ENCODE results near the gene FBXO2.

GRCh38 chr1:11654939-11655808, 945 bp upstream of the FBXO2 start:
- no peak for TF ChIP-seq CTCF (IDR thresholded peaks at IDR 0.05)
- no peak for TF ChIP-seq TCF7L2 (IDR thresholded peaks at IDR 0.05; ENCODE audit: low read depth, low read length)
- no peak for TF ChIP-seq POLR2AphosphoS5 (IDR thresholded peaks at IDR 0.05; ENCODE audit: low read depth, low read length)
